ENCODE measurements around the gene PARP1.
A peak's percentile ranks its signal among the peaks of the same experiment; 100 is the strongest.
"Not testable (repeated sequence)": the region's sequence is repeated elsewhere in the genome, so short reads cannot be mapped to it uniquely, and the experiment has no call there.

PARP1 gene

GRCh38 chr1:226428791-226429461 is 21.0 kb upstream of the PARP1 start:
- no peak for DNase-seq

DNA sequence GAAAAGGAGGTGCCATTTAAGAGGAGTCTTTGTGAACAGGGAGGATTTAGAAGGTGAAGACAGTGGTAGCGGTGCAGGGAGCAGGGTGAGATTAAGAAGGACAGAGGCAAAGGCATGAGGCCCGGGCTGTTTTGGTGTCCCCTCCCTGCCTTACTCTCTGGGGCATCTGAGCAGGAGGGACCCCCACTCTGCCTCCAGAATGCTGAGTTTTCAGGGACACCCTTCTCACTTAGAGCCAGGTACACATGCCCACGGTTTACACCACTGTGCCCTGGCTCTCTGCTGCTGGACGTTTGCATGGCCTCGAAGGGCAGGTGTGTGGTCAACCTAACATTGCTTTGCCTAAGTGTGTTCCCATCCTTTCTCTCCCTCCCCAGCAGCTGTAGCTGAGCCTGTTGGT is 20.5 kb upstream of the PARP1 start:
- DNase-seq, result no peak

- no peak for DNase-seq
Observed at GRCh38 chr1:226427131-226427530, 19.2 kb upstream of the PARP1 start.

DNA sequence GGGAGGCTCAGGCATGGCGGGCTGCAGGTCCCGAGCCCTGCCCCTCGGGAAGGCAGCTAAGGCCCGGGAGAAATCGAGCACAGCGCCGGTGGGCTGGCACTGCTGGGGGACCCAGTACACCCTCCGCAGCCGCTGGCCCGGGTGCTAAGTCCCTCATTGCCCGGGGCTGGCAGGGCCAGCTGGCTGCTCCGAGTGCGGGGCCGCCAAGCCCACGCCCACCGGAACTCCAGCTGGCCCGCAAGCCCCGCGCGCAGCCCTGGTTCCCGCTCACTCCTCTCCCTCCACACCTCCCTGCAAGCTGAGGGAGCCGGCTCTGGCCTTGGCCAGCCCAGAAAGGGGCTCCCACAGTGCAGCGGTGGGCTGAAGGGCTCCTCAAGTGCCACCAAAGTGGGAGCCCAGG is 18.5 kb upstream of the PARP1 start:
- DNase-seq, result not testable (repeated sequence)

DNA sequence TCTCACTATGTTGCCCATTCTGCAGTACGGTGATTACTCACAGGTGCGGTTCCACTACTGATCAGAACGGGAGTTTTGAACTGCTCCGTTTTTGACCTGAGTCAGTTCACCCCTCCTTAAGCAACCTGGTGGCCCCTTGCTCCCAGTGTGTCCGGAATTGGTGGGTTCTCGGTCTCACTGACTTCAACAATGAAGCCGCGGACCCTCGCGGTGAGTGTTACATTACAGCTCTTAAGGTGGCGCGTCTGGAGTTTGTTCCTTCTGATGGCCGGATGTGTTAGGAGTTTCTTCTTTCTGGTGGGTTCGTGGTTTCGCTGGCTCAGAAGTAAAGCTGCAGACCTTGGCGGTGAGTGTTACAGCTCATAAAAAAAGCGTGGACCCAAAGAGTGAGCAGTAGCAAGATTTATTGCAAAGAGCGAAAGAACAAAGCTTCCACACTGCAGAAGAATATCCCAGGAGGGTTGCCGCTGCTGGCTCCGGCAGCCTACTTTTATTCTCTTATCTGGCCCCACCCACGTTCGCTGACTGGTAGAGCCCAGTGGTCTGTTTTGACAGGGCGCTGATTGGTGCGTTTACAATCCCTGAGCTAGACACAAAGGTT is 17.6 kb upstream of the PARP1 start:
- no peak for DNase-seq

- DNase-seq, result no peak
Observed at GRCh38 chr1:226425004-226425378, 17.1 kb upstream of the PARP1 start.

- peak; percentile 20 for DNase-seq
Observed at GRCh38 chr1:226424221-226425003, 16.5 kb upstream of the PARP1 start.

DNA sequence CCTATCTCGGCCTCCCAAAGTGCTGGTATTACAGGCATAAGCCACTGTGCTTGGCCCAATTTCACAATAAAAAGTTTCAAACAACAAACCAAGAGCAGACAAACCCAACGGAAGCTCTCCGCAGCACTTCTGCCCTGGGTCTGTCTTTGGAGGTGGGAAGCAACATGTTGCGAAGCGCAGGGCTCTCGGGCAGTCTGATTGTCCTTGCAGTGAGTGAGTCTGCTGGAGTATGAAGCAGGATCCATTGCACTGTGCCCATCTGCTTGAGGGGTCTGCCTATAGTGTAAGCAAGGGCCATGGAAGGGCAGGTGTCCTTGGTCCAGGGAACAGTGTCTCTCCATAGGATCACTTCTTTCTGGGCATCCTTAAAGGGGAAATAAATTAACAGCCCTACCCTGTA is 14.6 kb upstream of the PARP1 start:
- DNase-seq, result no peak

DNA sequence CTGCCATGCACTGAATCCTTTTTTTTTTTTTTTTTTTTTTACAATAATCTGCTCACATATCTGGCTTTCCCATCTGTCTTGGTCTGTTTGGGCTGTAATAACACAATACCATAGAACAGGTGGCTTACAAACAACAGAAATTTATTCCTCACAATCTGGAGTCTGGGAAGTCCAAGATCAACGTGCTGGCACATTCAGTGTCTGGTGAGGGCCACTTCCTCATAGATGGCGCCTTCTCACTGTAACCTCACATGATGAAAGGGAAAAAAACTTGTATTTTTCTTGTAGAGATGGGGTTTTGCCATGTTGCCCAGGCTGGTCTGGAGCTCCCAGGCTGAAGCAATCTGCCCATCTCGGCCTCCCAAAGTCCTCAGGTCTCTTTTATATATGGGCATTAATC is 13.0 kb upstream of the PARP1 start:
- DNase-seq, result no peak

DNA sequence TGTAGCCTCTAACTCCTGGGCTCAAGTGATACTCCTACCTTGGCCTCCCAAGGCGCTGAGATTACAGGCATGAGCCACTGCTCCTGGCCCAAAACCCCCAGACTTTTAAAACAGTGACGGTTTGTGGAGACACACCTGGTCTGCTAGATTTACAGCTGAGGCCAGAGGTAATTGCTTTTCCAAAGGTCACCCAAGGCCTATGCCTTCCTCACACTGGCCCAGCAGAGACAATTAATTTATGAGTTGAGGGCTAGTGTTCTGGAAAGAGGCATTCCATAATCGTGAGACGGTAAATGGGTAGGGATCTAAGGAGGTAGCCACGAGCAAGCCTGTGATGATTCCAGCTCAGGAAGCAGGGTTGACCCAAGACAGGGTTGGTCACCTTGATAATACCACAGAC is 12.4 kb upstream of the PARP1 start:
- no peak for DNase-seq

GRCh38 chr1:226419284-226420029 is 11.6 kb upstream of the PARP1 start:
- no peak for DNase-seq

GRCh38 chr1:226417830-226418546 is 10.1 kb upstream of the PARP1 start:
- DNase-seq, result no peak

DNA sequence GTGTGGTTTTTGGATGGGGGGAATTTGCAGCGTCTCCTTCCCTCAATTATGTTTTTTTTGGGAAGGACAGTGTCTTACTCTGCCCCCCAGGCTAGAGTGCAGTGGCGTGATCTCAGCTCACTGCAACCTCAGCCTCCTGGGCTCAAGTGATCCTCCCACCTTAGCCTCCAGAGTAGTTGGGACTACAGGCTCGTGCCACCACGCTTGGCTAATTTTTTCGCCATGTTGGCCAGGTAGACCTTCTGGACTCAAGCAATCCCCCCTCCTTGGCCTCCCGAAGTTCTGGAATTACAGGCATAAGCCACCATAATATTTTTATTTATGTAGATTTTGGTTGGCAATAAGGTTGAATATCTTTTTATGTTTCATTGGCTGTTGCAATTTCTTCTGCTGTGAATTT is 9.5 kb upstream of the PARP1 start:
- DNase-seq, result no peak

DNA sequence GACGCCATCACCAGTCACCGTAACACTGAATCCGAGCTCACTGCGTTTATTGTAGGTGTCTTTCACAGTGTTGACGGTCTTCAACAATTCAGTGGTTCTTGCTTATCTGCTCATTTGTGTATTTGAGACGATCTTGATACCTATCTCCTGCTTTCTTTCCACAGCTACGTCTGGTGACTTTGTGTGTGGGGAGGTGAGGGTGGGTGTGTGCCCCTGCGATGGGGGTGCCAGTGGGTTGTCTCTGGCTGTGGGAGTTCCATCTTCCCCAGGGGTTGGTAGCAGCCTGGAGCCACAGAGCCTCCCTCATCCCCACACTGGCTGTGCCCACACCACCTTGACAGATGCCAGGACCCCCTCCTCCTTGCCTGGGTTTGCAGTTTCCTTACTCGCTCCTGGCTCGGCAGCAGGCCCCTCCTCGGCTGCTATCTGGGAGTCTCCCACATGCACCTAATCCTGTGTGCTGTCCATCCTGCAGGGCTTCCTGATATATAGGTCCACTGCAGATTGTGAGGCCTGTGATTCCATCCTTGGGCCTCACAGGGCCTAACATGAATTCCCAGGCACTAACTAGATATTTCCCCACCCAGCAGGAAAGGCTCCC is 6.3 kb upstream of the PARP1 start:
- no peak for DNase-seq

- DNase-seq, result no peak
Observed at GRCh38 chr1:226411619-226412018, 3.7 kb upstream of the PARP1 start.

DNA sequence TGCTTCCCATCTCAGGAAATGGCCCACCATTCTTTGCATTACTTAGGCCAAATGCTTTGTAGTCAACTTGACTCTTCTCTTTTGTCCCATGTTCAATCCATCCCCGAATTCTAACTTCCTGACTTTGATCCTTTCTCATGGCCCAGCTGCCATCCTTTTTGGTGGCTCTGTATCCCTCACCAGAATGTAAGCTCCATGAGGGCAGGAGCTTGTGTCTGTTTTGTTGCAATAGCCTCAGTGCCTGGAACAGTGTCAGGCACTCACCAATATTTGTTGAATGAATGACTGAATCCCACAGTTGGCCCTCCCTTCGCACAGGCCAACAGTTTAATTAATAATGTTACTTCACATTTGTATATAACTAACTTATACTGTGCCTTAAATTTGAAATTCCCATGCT is 3.1 kb upstream of the PARP1 start:
- no peak for DNase-seq

- DNase-seq, result no peak
Observed at GRCh38 chr1:226409392-226409791, 1.5 kb upstream of the PARP1 start.

DNA sequence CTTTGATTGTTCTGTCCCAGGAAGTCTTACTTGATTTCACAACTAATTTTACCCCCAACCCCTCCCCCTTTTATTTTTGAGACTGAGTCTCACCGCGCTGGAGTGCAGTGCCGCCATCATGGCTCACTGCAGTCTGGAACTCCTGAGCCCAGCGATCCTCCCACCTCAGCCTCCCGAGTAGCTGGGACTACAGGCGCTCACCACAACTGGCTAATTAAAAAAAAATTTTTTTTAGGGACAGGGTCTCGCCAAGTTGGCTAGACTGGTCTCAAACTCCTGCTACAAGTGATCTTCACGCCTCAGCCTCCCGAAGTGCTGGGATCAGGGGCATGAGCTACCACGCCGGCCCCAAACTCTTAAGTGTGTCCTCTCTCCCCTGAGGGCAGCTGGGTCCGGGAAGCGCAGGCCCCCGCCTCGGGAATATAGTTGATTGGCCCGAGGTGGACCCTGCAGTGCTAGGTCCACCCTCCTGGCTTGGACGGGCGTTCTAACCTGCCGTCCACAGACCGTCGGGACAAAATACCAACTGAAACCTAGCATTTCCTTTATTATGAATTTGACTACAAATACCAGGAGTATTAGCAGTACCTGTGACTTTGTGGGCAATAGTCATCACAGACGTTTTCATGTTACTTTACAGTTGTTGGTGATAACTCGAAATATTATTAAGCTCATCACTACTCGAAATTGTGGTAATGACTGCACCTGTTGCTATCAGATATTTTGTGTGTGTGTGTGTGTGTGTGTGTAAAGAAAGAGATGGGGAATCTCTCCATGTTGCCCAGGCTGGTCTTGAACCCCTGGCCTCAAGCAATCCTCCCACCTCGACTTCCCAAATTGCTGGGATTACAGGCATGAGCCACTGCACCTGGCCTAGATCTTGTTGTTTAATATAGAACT is 642 bp upstream of the PARP1 start:
- DNase-seq, result no peak

DNA sequence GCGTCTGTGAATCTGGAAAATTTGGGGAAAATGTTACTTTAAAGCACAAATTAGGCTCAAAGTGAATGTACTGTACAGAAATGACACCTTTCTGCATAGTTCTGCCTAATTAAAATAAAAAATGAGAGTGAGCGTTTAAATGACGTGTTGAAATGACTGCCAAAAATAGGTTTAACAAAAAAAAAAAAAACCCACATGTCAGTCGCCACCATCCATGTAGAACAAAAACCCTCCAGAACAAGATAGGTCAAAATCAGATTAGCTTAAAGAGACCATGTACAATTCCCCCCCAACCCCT is 745 bp downstream of the PARP1 start:
- no peak for DNase-seq

- DNase-seq, result no peak
Observed at GRCh38 chr1:226406401-226406881, 1.5 kb downstream of the PARP1 start.

- no peak for DNase-seq
Observed at GRCh38 chr1:226405411-226405988, 2.4 kb downstream of the PARP1 start.
